ENCODE results near the gene IKBKG.

GRCh38 chrX:154502098-154502497, 45.3 kb upstream of the IKBKG start:
- TF ChIP-seq CTCF (IDR thresholded peaks at IDR 0.05) (no peak), POLR2A (IDR thresholded peaks at IDR 0.05) (no peak), EP300 (IDR thresholded peaks at IDR 0.05) (no peak)
